CD4-positive, alpha-beta T cell treated with Interleukin-6 for 4 hours (primary cell): Measurements from ENCODE around the gene DBNDD1.
"Not testable (repeated sequence)": the region's sequence is repeated elsewhere in the genome, so short reads cannot be mapped to it uniquely, and the experiment has no call there.

Experiments used
- DNase-seq: peaks from one replicate; pipeline ENCODE4 v3.0.0-alpha.2; 2020; ENCODE audit warnings: mixed read lengths

Gene DBNDD1

GRCh38 chr16:89986600-89986999, 32.7 kb downstream of the DBNDD1 start:
- DNase-seq, result no peak

GRCh38 chr16:89985219-89985618, 34.0 kb downstream of the DBNDD1 start:
- no peak for DNase-seq

GRCh38 chr16:89984216-89984615, 35.0 kb downstream of the DBNDD1 start:
- DNase-seq, result no peak

GRCh38 chr16:89983536-89983935, 35.7 kb downstream of the DBNDD1 start:
- DNase-seq, result no peak

- no peak for DNase-seq
Observed at GRCh38 chr16:89982318-89982717, 36.9 kb downstream of the DBNDD1 start.

GRCh38 chr16:89981414-89981813, 37.8 kb downstream of the DBNDD1 start:
- no peak for DNase-seq

- no peak for DNase-seq
Observed at GRCh38 chr16:89974870-89975269, 44.4 kb downstream of the DBNDD1 start.

GRCh38 chr16:89973654-89974335, 45.5 kb downstream of the DBNDD1 start:
- no peak for DNase-seq

- DNase-seq, result no peak
Observed at GRCh38 chr16:89973235-89973634, 46.0 kb downstream of the DBNDD1 start.

- DNase-seq, result peak; percentile 93
Observed at GRCh38 chr16:89972244-89973234, 46.7 kb downstream of the DBNDD1 start.

GRCh38 chr16:89971495-89972243, 47.6 kb downstream of the DBNDD1 start:
- no peak for DNase-seq

- no peak for DNase-seq
Observed at GRCh38 chr16:89969741-89970410, 49.4 kb downstream of the DBNDD1 start.

GRCh38 chr16:89968074-89968473, 51.2 kb downstream of the DBNDD1 start:
- DNase-seq, result not testable (repeated sequence)

- DNase-seq, result not testable (repeated sequence)
Observed at GRCh38 chr16:89967436-89967835, 51.8 kb downstream of the DBNDD1 start.

GRCh38 chr16:89966756-89967155, 52.5 kb downstream of the DBNDD1 start:
- no peak for DNase-seq

- DNase-seq, result no peak
Observed at GRCh38 chr16:89965447-89966225, 53.6 kb downstream of the DBNDD1 start.

GRCh38 chr16:89964201-89964600, 55.1 kb downstream of the DBNDD1 start:
- no peak for DNase-seq

GRCh38 chr16:89962754-89963498, 56.3 kb downstream of the DBNDD1 start:
- no peak for DNase-seq

- no peak for DNase-seq
Observed at GRCh38 chr16:89961920-89962319, 57.3 kb downstream of the DBNDD1 start.

GRCh38 chr16:89960966-89961365, 58.3 kb downstream of the DBNDD1 start:
- no peak for DNase-seq

- DNase-seq, result no peak
Observed at GRCh38 chr16:89958596-89958995, 60.7 kb downstream of the DBNDD1 start.
